Diencephalon (tissue), 1 donor: ENCODE data around the gene MRPS15. TPM values are rescaled to one million over a fixed set of nuclear protein-coding genes. Genes with fewer than 3 reads are reported as not detected.

Experiments used
- small RNA-seq: library from RNA; depleted of rRNA; stranded (forward); fragments of <200 nt; gene quantifications from one replicate; pipeline ENCODE3, GENCODE V24; 2014
- total RNA-seq: library from RNA; depleted of rRNA; stranded (reverse); fragments of >200 nt; gene quantifications from one replicate; pipeline ENCODE4 v1.2.3, GENCODE V29; 2014

The MRPS15 gene
- total RNA-seq, result 31.8 TPM

DNA sequence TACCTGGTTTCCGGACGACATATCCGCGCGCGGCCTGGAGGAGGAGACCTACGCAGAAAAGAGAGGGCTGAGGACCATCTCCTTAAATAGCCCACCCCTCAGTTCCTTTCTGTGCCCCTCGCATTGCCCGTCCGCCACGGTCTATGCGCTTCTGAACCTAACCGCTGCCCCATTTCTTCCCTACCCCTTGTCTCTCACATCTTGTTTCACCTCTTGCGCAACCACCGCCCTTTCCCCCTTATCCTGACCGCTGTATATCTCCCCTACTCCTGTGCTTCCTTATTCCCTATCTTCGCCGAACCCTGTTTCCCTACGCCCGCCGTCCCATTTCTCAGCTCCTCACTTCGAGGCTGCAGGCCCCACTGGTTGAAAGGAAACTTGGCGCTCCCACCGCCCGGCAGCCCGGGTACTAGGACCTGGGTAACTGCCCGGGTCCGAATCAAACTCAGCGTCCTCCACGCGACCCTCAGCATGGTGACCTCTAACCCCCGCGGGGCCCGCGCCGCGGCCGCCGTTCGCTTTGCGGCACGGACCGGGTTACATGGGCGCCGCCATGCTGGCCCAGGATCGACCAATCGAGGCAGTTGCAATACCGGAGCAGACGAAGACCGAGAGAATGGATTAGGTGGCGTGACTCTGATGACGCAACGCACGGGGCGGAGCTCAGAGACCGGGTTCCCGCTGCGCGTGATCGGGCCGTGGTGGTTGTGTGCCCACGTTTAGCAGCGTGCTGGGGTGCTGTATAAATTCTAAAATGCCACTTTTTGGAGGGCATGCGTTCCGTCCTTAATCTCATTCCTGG lies at the start of gene MRPS15:
Gene MRPS15 (minus strand): TSS at position 582 of the 802 bp plus-strand sequence. CDS start 109 bp downstream, at position 473.

DNA sequence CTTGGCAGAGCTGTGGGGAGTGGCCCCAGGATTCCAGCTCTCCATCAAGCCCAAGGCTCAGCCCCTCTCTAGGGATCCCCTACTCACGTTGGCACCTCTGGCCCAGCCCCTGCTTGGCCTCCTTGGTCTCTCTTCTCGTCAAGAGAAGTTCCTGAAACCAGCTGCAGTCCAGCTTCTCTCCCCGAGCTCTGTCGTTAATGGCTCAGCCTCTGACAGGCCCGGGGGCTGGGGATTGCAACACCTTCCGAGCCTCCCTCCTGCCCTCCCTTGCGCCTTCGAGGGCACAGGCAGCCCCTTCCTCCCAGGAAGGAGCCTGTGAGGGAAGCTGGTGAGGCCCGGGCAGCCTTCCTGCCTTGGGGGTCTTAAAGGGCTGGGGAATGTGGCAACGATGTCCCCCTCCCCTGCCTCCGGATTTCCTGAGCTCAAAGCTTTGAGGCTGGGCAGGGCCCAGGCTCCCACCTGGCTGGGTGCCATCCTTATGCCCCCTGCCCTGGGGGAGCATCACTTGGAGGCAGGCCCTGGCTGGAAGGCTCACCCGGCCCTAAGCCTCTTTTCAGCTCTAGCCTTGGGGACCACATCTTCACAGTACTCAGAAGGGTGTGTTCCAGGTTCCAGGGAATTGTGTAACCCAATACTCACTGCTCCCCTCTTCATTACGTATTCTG lies 18.7 kb upstream of the MRPS15 start, which contains the start of gene CSF3R:
Gene CSF3R (minus strand): TSS at position 190 of the 665 bp plus-strand sequence. CDS start 3,417 bp downstream, outside the sequence.

DNA sequence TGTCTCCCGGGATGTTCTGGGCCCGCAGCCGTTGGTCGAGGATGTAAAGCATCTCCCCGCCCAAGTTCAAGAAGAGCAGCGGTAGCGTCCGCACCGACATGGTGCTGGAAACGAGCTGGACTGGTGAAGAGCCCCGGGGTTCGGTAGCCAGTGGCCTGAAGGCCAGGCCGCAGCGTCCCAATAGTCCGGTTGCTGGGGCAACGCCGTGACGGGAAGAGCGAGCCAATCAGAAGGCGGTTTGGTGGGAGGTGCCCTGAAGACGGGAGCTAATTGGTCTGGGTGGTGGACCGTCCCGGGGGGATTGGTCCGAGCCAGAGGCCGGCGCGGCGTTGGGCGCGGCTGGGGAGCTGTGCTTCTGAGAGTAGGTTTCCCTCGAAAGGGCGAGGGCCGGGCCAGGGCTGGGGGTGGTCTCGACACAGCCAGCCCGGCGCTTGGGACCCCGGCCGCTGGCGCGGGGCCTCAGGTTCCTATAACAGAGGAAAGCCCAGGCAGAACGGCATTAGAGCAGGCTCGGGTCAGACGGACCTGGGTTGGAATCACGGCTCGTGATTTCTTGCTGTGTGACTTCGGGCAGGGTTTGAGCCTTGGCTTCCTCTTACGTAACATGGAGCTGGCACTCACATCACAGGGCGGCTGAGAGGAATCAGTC lies 13.8 kb downstream of the MRPS15 start, which contains the start of gene OSCP1:
Gene OSCP1 (minus strand): TSS at position 182 of the 649 bp plus-strand sequence. CDS start 82 bp downstream, at position 100.

Small RNA genes within 50 kb of the gene (small RNA-seq; reads per million reads assigned to genes)
- gene SNORA63C, result 2.8 reads per million, percentile 89 among the genes with 10 or more reads in this experiment

Other genes with a start within 250 kb of the MRPS15 start
- gene THRAP3, start 239.9 kb downstream of the MRPS15 start, total RNA-seq, result 105 TPM
- gene SH3D21, start 158.0 kb downstream of the MRPS15 start, total RNA-seq, result 3.0 TPM
- 3.5 TPM for gene EVA1B, start 140.7 kb downstream of the MRPS15 start, total RNA-seq
- gene STK40, start 78.5 kb downstream of the MRPS15 start, total RNA-seq, result 13.4 TPM
- 6.2 TPM for gene LSM10, start 66.5 kb downstream of the MRPS15 start, total RNA-seq
- gene OSCP1, start 13.9 kb downstream of the MRPS15 start, total RNA-seq, result 28.1 TPM
- 4.6 TPM for gene CSF3R, start 18.5 kb upstream of the MRPS15 start, total RNA-seq